ENCODE results near the gene RAB3C.

- TF ChIP-seq SP1 (IDR thresholded peaks at IDR 0.05): no peak
- no peak for TF ChIP-seq FOXK2 (IDR thresholded peaks at IDR 0.05)
- no peak for TF ChIP-seq TARDBP (IDR thresholded peaks at IDR 0.05)
- TF ChIP-seq FOXA1 (IDR thresholded peaks at IDR 0.05): no peak
- no peak for TF ChIP-seq NFRKB (IDR thresholded peaks at IDR 0.05)
Measured at GRCh38 chr5:58631895-58632294, 49.0 kb downstream of the RAB3C start.

Data from HEK293T (cell line).